Fibroblast of pulmonary artery (primary cell): ENCODE data around the gene SNX24.

Experiments used
- DNase-seq: peaks from one replicate; pipeline ENCODE4 v3.0.0-alpha.2; 2010; ENCODE audit warnings: low read depth
- H3K4me3 ChIP-seq: replicated peaks from 2 replicates; pipeline ENCODE4 v1.5.1; 2011; ENCODE audit warnings: low read depth, mild to moderate bottlenecking, control low read depth, low read length, moderate library complexity
- TF ChIP-seq, protein P1 (sequence below): IDR thresholded peaks from 2 replicates; pipeline ENCODE4 v1.5.1; 2011; ENCODE audit warnings: mild to moderate bottlenecking, control low read depth, low read length, inconsistent platforms; ENCODE audit errors: missing control alignments

Gene SNX24

DNA sequence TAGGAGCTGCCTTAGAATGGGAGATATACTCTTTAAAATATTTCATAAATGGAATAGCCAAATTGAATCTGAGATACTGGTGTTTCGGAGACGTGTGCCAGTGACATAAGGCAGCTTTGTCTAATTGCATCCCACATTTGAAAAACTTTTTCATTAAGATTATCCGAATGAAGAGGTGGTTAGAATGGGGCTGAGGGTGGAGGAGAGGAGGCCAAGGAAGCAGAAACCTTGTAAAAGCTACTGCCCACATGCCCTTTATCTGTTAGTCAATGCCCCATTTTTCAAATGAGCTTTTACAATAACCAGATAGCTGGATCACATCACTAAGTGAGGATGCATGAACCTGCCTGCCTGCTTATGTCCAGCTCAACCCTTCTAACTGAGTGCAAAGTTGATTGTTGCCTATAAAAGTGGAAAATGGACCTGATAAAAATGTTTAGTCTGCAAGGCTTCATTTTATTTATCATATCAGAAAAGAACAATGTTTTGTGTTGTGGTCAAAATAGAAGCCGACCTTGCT is 34.8 kb downstream of the SNX24 start:
- TF ChIP-seq, protein P1, sequence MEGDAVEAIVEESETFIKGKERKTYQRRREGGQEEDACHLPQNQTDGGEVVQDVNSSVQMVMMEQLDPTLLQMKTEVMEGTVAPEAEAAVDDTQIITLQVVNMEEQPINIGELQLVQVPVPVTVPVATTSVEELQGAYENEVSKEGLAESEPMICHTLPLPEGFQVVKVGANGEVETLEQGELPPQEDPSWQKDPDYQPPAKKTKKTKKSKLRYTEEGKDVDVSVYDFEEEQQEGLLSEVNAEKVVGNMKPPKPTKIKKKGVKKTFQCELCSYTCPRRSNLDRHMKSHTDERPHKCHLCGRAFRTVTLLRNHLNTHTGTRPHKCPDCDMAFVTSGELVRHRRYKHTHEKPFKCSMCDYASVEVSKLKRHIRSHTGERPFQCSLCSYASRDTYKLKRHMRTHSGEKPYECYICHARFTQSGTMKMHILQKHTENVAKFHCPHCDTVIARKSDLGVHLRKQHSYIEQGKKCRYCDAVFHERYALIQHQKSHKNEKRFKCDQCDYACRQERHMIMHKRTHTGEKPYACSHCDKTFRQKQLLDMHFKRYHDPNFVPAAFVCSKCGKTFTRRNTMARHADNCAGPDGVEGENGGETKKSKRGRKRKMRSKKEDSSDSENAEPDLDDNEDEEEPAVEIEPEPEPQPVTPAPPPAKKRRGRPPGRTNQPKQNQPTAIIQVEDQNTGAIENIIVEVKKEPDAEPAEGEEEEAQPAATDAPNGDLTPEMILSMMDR, result no peak
- no peak overlapping the region for H3K4me3 ChIP-seq
- DNase-seq, result no peak

DNA sequence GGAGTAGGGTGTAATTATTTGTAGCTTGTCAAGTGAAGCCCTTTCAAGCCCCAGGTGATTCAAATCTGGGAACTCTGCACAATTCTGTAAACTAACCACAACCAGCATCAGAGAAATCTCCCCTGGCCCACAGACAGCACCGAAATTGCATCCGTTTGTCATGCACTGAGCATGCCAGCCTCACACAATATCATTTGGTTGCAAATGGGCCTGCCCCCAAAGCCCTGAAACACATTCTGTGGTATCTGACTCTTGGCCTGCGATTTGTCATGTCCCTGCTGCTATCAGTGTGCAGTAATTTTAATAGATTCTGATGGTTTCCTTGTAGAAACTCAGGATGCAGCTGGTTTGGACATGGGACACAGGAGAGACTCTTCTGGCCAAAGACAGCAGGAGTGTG is 35.3 kb downstream of the SNX24 start:
- no peak overlapping the region for H3K4me3 ChIP-seq
- no peak for DNase-seq
- TF ChIP-seq, protein P1, result no peak

GRCh38 chr5:122882831-122883230 is 37.4 kb downstream of the SNX24 start:
- no peak overlapping the region for H3K4me3 ChIP-seq
- DNase-seq, result peak; percentile 48
- TF ChIP-seq, protein P1, result no peak

- no peak overlapping the region for H3K4me3 ChIP-seq
- DNase-seq, result no peak
- TF ChIP-seq, protein P1, result no peak
Observed at GRCh38 chr5:122885045-122885517, 39.7 kb downstream of the SNX24 start.

DNA sequence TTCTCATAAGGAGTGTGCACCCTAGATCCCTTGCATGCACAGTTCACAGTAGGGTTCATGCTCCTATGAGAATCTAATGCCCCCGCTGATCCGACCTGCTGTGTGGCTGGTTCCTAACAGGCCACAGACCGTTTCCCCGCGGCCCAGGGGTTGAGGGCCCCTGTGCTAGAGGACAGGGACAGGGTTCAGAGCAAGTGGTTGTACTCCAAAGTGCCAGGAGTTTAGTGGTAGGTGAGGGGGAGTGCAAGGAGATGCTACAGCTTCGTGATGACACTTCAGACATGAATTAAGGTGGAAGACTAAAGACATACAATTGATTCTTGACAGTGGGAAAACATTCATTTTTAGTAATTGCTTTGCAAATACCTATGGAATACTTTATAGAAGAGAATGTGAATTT is 40.5 kb downstream of the SNX24 start:
- DNase-seq, result no peak
- TF ChIP-seq, protein P1, result no peak
- H3K4me3 ChIP-seq, result no peak overlapping the region

DNA sequence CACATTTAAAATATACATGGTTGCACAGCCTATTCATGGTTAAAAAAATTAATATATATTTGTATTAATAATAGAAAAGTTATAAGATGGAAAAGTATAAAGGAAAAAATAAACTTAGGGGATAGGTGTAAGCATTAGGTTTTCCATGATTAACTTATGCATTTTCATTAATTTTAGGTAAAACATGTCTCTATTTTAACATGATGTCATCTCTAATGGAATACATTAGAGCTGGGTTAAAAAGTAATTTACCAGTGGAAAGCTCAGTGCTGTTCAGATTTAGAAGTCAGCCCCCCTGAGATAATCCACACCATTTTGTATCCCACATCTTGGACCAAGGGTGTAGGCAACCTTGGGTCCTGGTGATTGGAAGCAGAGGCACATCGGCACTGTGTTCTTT is 49.7 kb downstream of the SNX24 start:
- no peak for DNase-seq
- TF ChIP-seq, protein P1, result no peak

DNA sequence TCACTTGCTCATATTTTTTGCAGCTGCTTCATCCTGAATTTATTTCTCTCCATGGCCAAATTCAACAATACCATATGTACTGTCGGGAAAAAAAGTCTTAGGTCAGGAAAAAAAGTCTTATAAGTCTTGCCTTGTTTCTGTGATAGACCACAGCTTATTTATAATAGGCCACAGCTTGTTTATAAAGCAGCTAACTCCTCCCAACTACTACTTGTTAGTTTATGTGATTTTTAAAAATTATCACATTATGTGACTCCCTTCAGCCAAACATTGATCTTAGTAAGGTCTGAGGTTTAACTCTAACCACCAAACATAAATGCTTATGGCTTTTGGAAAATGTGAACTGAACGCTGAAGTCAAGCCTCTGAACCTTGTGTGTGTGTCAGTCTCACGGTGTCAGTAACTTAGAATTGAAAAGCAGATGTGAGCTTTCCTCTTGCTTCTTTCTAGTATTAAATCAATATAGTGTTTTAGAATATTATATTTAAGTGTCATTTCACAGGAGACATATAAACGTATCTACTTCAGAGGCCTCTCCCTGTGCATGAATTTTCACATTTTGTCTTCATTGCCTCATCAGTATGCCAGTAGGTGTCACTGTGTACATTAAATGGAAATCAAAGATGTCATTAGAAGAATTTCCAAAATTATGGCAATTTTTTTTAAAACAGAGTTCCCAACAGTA is 51.3 kb downstream of the SNX24 start:
- no peak overlapping the region for H3K4me3 ChIP-seq
- TF ChIP-seq, protein P1, result peak; percentile 69
- peak; percentile 63 for DNase-seq

More for the DNA sequence above, 49.7 kb downstream of the SNX24 start:
- no peak overlapping the region for H3K4me3 ChIP-seq
